GM12875 (cell line): ENCODE results near the gene IGF2BP1.

Experiments used
- H3K4me3 ChIP-seq: one replicate; pipeline ENCODE4 v1.5.1; 2011; ENCODE audit warnings: low read depth, low read length, control low read depth
- TF ChIP-seq, protein P1 (sequence below): IDR thresholded peaks from 2 replicates; pipeline ENCODE4 v1.5.1; 2011; ENCODE audit warnings: low read depth, mild to moderate bottlenecking, control low read depth, inconsistent platforms, low read length, moderate library complexity, borderline replicate concordance; ENCODE audit not compliant: insufficient read depth

IGF2BP1 gene

DNA sequence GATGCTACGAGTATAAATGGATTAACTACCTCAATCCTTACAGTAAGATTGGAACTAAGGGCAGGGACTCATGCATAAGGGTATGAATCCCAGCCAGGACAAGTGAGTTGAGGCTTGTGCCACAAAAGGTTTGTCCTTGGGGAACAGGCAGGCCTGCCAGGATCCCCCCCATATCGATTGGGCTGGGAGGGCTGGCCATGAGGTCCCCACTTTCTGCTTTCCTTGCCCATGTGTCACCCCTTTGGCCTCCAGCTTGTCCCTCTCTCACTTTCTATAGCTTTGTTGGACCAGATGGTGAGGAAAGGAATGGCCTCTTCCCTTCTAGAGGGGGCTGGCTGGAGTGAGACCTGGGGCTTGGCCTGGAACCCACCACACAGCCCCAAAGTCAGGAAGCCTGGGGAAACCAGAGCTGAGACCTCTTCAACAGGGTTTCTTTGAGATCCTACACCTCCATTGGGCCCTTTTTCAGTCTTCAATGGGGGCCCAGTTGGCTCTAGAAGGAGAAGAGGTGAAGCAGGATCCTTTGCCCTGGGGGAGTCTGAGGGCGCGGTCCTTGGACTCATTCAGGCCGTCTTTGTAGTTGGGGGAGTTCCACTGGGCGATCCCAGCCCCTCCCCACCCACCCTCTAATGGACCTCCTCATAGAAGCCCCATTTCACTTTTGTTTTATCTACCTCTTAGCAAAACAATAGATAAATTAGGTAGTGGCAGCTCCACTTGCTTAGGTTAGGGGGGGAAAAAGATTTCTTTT is 57.3 kb downstream of the IGF2BP1 start:
- TF ChIP-seq, protein P1, sequence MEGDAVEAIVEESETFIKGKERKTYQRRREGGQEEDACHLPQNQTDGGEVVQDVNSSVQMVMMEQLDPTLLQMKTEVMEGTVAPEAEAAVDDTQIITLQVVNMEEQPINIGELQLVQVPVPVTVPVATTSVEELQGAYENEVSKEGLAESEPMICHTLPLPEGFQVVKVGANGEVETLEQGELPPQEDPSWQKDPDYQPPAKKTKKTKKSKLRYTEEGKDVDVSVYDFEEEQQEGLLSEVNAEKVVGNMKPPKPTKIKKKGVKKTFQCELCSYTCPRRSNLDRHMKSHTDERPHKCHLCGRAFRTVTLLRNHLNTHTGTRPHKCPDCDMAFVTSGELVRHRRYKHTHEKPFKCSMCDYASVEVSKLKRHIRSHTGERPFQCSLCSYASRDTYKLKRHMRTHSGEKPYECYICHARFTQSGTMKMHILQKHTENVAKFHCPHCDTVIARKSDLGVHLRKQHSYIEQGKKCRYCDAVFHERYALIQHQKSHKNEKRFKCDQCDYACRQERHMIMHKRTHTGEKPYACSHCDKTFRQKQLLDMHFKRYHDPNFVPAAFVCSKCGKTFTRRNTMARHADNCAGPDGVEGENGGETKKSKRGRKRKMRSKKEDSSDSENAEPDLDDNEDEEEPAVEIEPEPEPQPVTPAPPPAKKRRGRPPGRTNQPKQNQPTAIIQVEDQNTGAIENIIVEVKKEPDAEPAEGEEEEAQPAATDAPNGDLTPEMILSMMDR, result no peak
- no peak overlapping the region for H3K4me3 ChIP-seq

DNA sequence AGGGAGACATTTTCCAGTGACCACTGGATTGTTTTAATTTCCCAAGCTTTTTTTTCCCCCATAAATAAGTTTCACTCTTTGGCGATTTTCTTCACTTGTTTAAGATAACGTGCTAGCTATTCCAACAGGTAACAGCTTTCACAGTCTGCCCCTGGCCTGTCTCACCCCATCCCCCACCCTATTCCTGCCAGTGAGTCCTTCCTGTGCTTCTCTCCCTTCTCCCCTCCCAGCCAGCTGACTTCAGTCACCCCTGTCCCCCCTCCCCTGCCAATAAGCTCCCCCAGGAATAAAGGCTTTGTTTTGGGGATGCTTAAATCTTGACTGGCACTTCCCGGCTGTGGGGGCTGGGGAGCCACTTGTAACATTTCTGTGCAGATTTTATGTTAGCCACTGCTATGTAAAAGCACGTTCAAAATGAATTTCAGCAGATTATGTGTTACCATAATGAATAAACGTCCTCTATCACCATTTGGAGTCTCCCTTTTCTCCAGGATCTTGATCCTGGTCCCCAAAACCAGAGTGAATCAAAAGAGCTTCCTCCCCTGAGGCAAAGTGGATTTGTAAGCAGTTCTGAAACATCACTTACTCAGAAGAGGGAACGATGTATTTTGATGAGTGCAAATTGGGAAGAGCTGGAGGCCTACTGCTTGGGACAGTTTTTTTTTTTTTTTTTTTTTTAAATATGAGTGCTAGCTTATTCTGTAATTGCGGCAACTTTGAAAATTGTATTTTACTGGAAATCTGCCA is 58.2 kb downstream of the IGF2BP1 start:
- no peak overlapping the region for H3K4me3 ChIP-seq
- TF ChIP-seq, protein P1, result no peak

DNA sequence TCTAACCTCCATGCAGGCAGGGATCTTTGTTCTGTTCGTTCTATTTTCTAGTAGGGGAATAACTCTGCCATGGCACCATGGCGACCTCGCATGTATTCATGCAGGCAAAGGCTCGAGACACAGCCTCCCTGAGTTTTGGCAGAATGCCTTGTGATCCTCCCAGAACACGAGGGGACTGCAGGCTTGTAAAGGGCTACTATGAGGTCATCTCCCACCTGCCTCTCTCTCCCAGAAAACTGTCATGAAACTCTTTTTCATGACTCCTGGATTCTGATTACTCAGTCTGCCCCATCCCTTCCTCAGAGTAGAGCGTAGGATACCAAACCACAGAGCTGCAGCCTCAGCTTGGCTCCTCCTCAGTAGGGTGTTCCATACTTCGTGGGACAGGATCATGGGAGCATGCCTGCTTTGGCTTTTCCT is 64.3 kb downstream of the IGF2BP1 start:
- no peak overlapping the region for H3K4me3 ChIP-seq
- TF ChIP-seq, protein P1, result no peak

DNA sequence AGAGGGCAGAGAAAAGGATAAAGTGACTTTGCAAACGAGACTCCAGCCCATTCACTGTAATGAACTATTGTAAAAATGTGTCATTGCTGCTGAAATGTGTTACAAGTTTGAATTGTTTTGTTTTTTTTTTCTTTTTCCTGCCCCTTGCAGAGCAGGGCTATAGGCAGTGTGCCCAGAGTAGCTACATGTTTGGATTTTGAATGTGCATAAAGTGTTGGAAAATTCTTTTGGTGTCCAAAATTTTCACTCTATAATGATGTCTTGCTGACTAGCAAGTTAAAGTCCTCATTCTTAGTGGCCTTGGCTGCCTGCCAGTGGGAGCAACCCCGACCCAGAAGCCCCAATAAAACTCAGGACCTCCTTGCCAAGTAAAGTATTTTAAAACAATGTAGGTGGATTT is 66.5 kb downstream of the IGF2BP1 start:
- TF ChIP-seq, protein P1, result no peak
- H3K4me3 ChIP-seq, result no peak overlapping the region

DNA sequence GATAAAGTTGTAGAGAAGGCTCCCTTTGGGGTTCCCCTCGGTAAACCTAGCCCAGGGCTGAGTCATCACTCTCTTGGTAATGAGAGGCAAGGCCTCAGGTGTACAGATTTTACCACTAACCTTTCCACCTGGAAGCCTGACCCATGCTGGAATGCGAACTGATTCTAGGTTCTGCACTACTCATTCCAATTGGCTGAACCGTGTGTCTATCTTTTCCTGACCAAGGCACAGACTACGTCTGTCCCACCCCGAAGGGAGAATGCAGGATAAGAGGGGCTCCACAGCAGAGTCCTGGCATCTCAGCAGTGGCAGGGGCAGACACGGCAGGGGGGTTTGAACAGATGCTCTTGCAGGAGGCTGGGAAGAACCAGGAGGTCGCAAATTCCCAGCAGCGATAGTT is 70.0 kb downstream of the IGF2BP1 start:
- H3K4me3 ChIP-seq, result no peak overlapping the region
- TF ChIP-seq, protein P1, result no peak

DNA sequence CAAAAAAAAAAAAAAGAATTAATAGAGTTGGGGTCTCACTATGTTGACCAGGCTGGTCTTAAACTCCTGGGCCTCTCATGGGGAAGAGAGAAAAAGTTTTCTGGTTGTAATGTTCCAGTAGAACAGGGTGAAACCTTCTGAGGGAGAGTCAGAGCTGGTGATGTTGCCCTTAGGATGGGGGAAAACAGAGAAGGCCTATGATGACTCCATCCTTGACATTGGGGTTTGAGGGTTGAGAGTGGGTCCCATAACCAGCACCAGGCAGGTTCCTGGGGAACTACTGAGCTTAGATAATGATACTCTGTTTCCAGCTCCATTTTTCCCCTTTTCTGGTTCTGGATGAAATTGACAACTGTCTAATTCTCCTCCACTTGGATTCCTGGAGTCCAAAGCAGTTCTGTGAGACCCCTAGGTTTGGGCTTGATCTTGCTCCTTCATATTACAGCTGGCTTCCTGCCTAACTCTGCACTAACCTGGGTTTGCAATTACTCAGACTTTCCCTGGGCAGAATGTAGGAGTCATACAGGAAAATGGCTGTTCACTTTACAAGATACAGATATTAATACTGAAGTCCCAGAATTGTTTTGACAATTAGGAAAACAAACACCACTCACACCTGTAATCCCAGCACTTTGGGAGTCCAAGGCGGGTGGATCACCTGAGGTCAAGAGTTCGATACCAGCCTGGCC is 72.5 kb downstream of the IGF2BP1 start:
- TF ChIP-seq, protein P1, result no peak
- no peak overlapping the region for H3K4me3 ChIP-seq
